ENCODE results near the gene BATF3. TPM values are rescaled to one million over a fixed set of nuclear protein-coding genes. Genes with fewer than 3 reads are reported as not detected.

BATF3 gene
- polyA plus RNA-seq, 1 donor = 0.88 TPM

Other genes with a start within 250 kb of the BATF3 start
- 19.1 TPM for gene ATF3, start 91.1 kb downstream of the BATF3 start, polyA plus RNA-seq (ENCODE audit: insufficient read length)
- 45.7 TPM for gene NSL1, start 91.9 kb upstream of the BATF3 start, polyA plus RNA-seq (ENCODE audit: insufficient read length)
- gene TATDN3, start 92.1 kb upstream of the BATF3 start, polyA plus RNA-seq (ENCODE audit: insufficient read length) = 23.2 TPM
- gene SPATA45, start 147.8 kb upstream of the BATF3 start, polyA plus RNA-seq (ENCODE audit: insufficient read length) = 0.75 TPM
- 40.2 TPM for gene FLVCR1, start 158.4 kb upstream of the BATF3 start, polyA plus RNA-seq (ENCODE audit: insufficient read length)